ENCODE data around the gene DBN1.
A peak's percentile ranks its signal among the peaks of the same experiment; 100 is the strongest.

Gene DBN1

DNA sequence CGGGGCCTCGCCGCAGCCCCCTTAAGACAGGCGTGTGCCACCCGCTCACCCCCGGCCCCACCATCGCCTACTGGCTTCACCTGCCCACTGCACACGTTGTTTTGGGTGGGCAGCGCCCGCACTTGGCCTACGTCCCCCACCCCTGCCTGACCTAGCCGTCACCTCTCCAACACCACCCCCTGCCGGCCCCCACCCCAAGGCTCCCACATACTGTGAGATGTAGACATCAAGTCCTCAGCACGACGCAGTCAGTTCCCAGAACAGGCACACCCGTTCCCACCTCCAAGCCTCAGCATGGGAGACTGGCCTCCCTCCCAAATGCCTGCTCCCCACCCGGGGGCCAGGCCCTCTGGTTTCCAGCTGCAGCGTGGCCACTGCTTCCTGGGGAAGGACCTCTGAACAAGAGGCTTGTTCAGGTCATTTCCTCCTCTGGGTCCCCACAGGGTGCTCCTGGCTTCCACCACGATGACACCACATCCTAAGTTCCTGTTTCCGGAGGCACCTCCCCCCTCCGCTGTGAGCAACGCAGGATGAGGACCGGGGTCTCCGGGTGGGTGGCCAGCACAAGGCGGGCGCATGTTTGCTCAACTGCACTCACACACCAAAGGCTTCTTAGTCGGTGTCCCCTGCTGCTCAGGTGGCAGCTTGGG is 11.3 kb downstream of the DBN1 start:
- no peaks in the 10 kb centered on the region for H3K9me3 Mint-ChIP-seq
- H3K27me3 Mint-ChIP-seq: no peaks in the 10 kb centered on the region
- peak overlapping the region; percentile 74 for H3K27ac Mint-ChIP-seq
- H3K36me3 Mint-ChIP-seq (ENCODE audit: low read depth): peaks cover 22% of the 10 kb centered on the region
- H3K4me1 Mint-ChIP-seq: peaks cover 21% of the 10 kb centered on the region
- ATAC-seq (no peak), DNase-seq (no peak)
- H3K4me3 Mint-ChIP-seq: peak overlapping the region; percentile 38

DNA sequence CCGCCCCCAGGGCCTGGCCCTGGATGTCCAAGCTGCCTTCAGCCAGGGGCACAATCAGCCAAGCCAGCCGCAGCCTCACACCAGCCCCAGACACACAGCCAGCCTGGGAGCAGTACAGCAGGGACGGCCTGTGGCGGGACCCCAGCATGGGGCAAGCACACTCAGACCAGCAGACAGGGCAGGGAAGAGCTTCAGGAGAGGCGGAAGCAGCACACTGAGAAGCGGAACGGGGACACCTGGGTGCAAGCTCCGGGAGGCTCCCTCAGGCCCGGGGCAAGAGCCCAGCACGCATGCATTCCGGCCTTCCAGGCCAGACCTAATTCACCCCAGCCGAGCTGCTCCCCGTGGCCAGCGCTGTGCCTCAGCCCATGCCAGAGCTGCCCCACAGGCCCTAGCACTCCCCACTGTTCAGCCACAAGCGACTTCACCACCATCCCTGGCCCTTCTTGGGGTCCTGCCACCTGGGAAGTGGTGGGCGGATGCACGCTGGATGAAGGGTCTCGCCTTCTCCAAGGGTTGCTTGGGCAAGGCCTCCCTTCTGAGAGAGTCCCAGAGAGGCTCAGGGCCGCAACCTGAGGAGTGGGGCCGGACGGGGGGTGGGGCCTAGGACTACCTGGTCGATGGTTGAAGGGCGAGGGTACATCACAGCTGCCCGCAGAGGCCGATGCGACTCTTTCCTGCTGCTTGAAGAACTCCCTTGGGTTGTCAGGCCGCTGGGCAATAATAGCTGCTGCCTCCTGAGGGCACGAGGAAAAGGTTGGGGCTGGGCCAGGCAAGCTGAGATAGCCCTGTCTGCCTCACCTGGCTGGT is 13.4 kb downstream of the DBN1 start:
- H3K27ac Mint-ChIP-seq: no peak overlapping the region
- H3K4me3 Mint-ChIP-seq: no peak overlapping the region
- no peaks in the 10 kb centered on the region for H3K27me3 Mint-ChIP-seq

DNA sequence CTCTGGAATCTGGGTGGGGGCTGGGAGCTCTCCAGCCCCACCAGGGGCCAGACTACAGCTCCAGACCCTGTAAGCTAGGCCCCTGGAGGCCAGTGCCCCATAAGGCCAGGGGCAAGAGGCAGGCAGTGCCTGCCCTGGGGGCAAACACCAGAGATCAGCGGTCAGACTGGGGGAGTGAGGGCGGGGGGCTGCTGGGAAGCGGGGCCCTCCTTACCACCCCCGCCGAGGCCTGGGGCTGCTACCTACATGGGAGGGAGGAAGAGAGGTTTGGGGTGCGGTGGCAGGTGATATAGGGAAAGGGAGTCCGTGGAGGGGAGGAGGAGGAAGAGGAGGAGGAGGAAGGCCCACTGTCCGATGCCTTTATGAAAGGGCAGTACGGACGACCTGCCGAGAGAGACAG is 14.1 kb downstream of the DBN1 start:
- H3K27me3 Mint-ChIP-seq: no peaks in the 10 kb centered on the region
- H3K27ac Mint-ChIP-seq: no peak overlapping the region
- peaks cover 26% of the 10 kb centered on the region for H3K4me1 Mint-ChIP-seq

More for the DNA sequence above, 13.4 kb downstream of the DBN1 start:
- Mint-ChIP-seq H3K36me3 (ENCODE audit: low read depth) (peaks cover 11% of the 10 kb centered on the region), H3K4me1 (peaks cover 26% of the 10 kb centered on the region), H3K9me3 (no peaks in the 10 kb centered on the region)
- ATAC-seq: no peak
- DNase-seq: no peak

DNA sequence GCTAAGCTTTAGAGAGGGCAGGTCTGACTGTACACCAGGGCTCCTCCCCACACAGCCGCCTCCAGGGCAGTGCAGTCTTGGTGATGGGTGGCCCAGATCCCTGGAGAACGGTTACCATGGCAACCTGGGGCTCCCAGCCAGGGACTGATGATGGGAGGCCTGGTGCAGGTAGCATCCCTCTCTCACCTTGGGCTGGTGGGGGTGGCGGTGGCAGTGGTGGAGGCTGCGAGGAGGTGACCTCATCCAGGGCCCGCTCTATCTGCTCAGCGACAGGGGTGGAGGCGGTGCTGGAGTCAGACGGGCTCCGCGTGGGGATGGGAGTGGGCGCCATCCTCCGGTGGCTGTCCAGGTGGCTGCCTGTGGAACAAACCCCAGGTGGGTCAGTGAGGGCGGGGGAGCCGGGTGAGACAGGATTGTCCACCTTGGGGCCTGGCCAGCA is 14.5 kb downstream of the DBN1 start:
- no peak overlapping the region for H3K27ac Mint-ChIP-seq
- H3K4me3 Mint-ChIP-seq: no peak overlapping the region
- no peaks in the 10 kb centered on the region for H3K27me3 Mint-ChIP-seq
- no peaks in the 10 kb centered on the region for H3K9me3 Mint-ChIP-seq
- peaks cover 27% of the 10 kb centered on the region for H3K4me1 Mint-ChIP-seq
- DNase-seq: no peak
- ATAC-seq: no peak
- H3K36me3 Mint-ChIP-seq (ENCODE audit: low read depth): peaks cover 11% of the 10 kb centered on the region

More for the DNA sequence above, 14.1 kb downstream of the DBN1 start:
- ATAC-seq (no peak), DNase-seq (no peak)
- Mint-ChIP-seq H3K4me3 (no peak overlapping the region), H3K9me3 (no peaks in the 10 kb centered on the region), H3K36me3 (ENCODE audit: low read depth) (peaks cover 11% of the 10 kb centered on the region)

DNA sequence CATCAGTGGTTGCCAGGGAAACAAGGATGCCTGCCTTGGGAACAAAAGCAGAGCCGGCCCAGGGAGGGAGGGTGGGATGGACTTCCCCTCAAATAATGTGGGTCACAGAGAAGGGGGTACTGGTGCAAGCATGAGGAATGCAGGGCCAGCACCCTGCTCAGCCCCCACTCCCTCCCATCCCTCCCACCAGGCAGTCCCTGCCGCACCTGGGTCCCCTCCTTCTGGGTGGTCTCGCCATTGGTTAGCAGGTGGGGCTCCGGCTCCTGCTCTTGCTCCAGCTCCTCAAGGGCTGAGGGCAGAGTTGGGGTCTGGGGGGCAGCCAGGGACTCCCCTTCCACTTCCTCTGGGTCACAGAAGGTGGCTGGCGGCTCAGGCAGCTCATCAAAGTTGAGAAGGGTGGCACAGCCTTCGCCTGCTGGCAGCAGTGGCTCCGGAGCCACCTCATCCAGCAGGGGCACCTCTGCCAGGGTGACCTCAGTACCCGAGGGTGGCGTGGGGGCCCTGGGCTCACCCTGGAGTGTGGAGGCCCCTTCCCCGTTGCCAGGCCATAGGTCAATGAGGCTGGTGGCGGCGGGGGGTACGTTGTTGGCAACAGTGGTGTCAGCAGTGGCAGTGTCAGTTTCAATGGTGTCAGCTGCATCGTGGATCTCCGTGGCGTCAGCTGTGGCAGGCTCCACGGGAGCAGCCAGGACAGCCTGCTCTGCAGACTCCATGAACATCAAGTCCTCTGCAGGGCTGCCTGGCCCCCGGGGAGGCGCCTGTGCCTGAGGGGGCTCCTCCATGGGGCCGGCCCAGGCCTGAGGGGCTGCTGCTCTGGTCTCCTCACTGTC is 15.4 kb downstream of the DBN1 start:
- H3K4me1 Mint-ChIP-seq: peaks cover 32% of the 10 kb centered on the region
- no peaks in the 10 kb centered on the region for H3K9me3 Mint-ChIP-seq
- H3K27ac Mint-ChIP-seq: no peak overlapping the region
- DNase-seq (no peak), ATAC-seq (no peak)
- peaks cover 11% of the 10 kb centered on the region for H3K36me3 Mint-ChIP-seq (ENCODE audit: low read depth)
- H3K4me3 Mint-ChIP-seq: peak overlapping the region; percentile 36
- H3K27me3 Mint-ChIP-seq: no peaks in the 10 kb centered on the region

DNA sequence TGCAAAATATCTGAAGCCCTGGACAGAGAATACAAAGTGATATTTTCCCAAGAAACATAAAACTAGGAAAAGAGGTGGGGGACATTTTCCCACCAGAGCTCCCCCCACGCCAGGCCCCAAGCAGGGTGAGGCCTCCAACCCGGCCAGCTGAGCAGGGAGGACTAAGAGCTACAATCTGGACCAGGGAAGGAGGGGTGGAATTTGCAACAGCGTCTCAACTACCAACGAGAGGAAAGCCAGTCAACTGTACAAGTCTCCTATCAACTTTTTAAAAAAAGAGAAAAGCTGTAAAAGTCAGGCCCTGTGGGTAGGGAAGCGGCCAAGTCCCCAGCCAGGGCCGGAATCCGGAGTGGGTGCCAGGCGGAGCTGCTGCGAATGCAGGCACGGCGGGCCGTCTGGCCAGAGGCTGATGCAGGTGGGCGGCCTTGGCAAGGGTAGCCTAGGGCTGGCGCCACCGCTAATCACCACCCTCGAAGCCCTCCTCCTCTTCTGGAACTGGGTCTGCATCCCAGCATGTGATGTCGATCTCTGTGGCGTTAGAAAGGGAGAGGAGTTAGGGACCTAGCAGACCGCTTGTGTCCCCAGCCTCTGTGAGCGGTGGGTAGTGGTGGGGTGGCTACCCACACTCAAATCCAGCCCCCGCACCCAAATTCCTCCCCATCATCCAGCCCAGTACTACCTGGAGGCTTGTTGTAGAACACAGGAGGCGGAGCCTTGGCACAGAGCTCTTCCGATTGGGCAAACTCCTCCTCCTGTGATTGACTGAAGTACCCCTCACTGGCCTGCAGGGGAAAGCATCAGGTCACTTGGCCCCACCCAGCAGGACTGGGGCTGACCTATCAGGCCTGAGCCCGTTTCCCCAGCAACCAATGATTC is 16.2 kb downstream of the DBN1 start:
- no peak overlapping the region for H3K27ac Mint-ChIP-seq
- no peaks in the 10 kb centered on the region for H3K27me3 Mint-ChIP-seq
- peak; percentile 68 for DNase-seq
- no peaks in the 10 kb centered on the region for H3K9me3 Mint-ChIP-seq
- peaks cover 9% of the 10 kb centered on the region for H3K36me3 Mint-ChIP-seq (ENCODE audit: low read depth)
- peak overlapping the region; percentile 36 for H3K4me3 Mint-ChIP-seq
- peak; percentile 17 for ATAC-seq
- peaks cover 29% of the 10 kb centered on the region for H3K4me1 Mint-ChIP-seq

DNA sequence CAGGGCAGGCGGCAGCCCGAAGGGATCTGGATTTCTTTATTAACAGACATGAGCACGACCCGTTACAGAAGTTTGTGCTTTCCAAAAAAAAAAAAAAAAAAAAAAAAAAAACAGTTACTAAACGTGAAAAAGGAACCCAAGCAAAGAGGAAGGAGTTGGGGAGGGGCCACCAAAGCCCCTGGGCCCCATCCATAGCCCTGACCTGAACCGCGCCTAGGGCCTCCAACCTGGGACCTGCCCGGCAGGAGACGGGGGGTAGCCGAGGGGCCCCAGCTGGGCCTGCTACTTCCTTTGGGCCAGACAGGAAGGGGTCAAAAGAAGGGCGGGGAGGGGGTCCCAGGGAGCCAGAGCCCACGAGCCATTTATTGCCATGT is 16.9 kb downstream of the DBN1 start:
- Mint-ChIP-seq H3K9me3 (no peaks in the 10 kb centered on the region), H3K27ac (no peak overlapping the region), H3K4me1 (peaks cover 28% of the 10 kb centered on the region)

DNA sequence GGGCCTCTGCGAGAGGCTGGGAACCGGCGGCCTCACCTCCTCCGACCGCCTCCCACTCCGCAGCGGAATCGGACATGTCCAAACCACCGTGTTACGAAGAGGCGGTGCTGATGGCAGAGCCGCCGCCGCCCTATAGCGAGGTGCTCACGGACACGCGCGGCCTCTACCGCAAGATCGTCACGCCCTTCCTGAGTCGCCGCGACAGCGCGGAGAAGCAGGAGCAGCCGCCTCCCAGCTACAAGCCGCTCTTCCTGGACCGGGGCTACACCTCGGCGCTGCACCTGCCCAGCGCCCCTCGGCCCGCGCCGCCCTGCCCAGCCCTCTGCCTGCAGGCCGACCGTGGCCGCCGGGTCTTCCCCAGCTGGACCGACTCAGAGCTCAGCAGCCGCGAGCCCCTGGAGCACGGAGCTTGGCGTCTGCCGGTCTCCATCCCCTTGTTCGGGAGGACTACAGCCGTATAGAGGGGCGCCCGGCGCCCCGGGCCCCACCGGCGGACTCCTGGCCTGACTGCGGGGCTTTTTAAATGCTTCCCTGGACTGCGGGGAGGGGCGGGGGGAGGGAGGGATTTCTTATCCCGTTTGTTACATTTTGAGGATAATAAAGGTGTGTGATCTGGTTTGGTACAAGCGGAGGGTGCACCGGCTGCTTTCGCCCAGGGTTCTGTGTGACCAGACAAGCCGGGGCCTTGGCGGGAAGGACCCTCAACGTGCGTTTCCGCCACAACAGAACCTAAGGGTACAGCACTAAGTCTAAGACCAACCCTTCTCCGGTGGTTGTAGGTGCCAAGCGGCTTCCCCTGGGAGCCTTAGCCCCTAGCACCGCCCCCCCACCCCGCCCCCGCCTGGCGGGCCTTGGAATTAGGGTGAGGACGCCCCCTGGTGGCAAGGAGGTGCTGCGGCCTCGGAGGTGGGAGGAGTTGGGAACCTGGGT is 17.5 kb downstream of the DBN1 start:
- Mint-ChIP-seq H3K4me3 (peak overlapping the region; percentile 84), H3K27me3 (no peaks in the 10 kb centered on the region), H3K36me3 (ENCODE audit: low read depth) (peaks cover 9% of the 10 kb centered on the region), H3K27ac (peak overlapping the region; percentile 88), H3K9me3 (no peaks in the 10 kb centered on the region), H3K4me1 (peaks cover 25% of the 10 kb centered on the region)
- DNase-seq (peak; percentile 99), ATAC-seq (peak; percentile 35)

More for the DNA sequence above, 16.9 kb downstream of the DBN1 start:
- DNase-seq: no peak
- peaks cover 9% of the 10 kb centered on the region for H3K36me3 Mint-ChIP-seq (ENCODE audit: low read depth)
- no peak for ATAC-seq
- no peaks in the 10 kb centered on the region for H3K27me3 Mint-ChIP-seq
- H3K4me3 Mint-ChIP-seq: peak overlapping the region; percentile 84

DNA sequence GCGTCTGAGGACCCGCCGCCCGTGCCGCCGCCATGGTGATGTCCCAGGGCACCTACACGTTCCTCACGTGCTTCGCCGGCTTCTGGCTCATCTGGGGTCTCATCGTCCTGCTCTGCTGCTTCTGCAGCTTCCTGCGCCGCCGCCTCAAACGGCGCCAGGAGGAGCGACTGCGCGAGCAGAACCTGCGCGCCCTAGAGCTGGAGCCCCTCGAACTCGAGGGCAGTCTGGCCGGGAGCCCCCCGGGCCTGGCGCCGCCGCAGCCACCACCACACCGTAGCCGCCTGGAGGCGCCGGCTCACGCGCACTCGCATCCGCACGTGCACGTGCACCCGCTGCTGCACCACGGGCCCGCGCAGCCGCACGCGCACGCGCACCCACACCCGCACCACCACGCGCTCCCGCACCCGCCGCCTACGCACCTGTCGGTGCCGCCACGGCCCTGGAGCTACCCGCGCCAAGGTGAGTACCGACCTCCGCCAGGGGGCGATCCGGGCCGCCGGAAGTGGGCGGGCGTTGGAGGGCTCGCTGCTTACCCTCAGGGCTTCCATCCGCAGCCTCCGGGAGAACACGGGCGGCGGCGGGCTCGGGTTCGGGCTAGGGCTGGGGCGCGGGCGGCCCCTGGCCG is 18.3 kb downstream of the DBN1 start:
- H3K27ac Mint-ChIP-seq: peak overlapping the region; percentile 42
- peaks cover 6% of the 10 kb centered on the region for H3K36me3 Mint-ChIP-seq (ENCODE audit: low read depth)
- peak; percentile 68 for ATAC-seq

DNA sequence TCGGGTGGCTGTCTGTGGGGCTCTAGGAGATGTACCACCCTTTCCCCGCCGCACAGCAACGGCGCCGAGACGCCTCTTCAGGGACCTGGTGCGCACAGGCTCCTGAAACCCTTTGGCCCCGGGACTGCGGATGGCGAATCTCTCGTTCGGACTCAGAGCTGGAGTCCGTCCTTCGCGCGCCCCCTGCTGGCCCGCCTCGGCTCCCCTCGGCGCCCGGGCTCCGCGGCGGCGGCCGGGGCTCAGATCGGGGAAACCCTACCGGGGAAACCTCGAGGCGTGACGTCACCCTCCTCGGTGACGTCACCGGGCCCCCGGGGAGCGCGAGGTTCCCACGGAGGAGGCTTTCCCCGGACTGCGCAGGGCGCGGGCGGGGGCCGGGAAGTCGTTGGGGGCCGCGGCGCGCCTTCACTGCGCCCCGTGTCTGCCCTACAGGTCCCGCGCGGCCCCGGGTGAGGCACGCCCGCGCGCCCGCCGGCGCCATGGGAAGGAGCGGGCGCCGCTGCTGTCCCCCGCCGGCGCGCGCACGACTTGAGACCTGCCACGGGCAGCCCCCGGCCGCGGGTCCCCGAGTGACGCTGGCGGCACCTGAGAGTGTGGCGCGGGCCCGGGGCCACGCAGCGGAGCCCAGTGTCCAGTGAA is 18.9 kb downstream of the DBN1 start:
- peak overlapping the region; percentile 53 for H3K27ac Mint-ChIP-seq
- peak; percentile 50 for ATAC-seq
- H3K4me1 Mint-ChIP-seq: peaks cover 25% of the 10 kb centered on the region

More for the DNA sequence above, 18.3 kb downstream of the DBN1 start:
- no peaks in the 10 kb centered on the region for H3K27me3 Mint-ChIP-seq
- peaks cover 25% of the 10 kb centered on the region for H3K4me1 Mint-ChIP-seq
- DNase-seq: peak; percentile 96
- no peaks in the 10 kb centered on the region for H3K9me3 Mint-ChIP-seq
- peak overlapping the region; percentile 84 for H3K4me3 Mint-ChIP-seq

DNA sequence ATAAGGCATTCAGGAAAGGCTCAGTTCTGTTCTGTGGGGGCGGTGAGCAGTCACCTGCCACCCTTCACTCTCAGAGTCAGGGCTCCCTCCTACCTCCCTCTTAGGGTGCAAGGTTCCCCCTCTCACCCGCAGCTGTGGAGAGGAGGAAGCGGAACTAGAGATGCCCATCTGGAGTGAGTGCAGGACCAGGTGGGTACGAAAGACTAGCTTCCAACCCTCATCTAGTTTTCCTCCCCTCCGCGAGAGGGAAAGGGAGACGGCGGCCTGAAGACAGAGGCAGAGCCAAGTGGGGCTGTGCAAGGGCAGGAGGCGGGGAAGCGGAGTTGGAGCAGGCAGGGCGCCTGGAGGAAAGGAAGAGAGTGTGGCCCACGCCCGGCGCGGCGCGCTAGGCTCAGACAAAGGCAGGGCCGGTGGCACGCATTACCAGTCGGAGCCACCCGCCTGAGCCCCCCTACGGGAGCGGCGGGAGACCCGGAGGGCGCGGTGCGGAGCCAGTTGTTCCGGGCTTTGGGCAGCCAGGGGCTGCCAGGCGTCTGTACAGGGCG is 19.5 kb downstream of the DBN1 start:
- Mint-ChIP-seq H3K36me3 (ENCODE audit: low read depth) (peaks cover 6% of the 10 kb centered on the region), H3K27ac (peak overlapping the region; percentile 53), H3K27me3 (no peaks in the 10 kb centered on the region), H3K4me1 (peaks cover 29% of the 10 kb centered on the region), H3K9me3 (no peaks in the 10 kb centered on the region), H3K4me3 (peak overlapping the region; percentile 80)
- DNase-seq: no peak
- no peak for ATAC-seq

More for the DNA sequence above, 18.9 kb downstream of the DBN1 start:
- Mint-ChIP-seq H3K9me3 (no peaks in the 10 kb centered on the region), H3K27me3 (no peaks in the 10 kb centered on the region), H3K36me3 (ENCODE audit: low read depth) (peaks cover 6% of the 10 kb centered on the region), H3K4me3 (peak overlapping the region; percentile 84)
- DNase-seq: peak; percentile 99
